GM18858 (cell line): Measurements from ENCODE around the gene GABRG3.

ENCODE experiments used
- ATAC-seq: cut with Tn5 transposase; IDR thresholded peaks from one replicate; pipeline ENCODE4 v1.9.1; 2021; ENCODE audit not compliant: unreplicated experiment

Gene GABRG3

DNA sequence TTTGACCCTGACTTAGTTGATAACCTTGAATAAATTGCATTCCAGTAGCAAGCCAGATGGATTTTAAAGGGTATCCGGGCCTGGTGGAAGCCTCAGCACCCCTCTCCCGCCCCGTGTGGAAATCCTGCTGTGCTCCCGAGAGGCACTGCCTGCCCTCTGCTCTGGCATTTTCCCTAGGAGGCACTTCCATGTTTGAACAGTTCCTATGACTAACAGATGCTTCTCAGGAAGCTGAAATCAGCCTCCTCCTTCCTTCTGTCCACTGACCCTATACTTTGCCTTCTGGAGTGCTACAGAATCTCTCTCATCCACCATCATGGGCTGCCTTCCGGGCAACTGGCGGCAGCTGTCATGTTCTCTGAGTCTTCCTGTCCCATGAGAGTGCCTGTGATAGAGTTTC, 90.8 kb downstream of the GABRG3 start:
- ATAC-seq: no peak

- ATAC-seq: no peak
Measured at GRCh38 chr15:27062951-27063350, 92.0 kb downstream of the GABRG3 start.

GRCh38 chr15:27064080-27064479, 93.1 kb downstream of the GABRG3 start:
- no peak for ATAC-seq

GRCh38 chr15:27065151-27065550, 94.2 kb downstream of the GABRG3 start:
- ATAC-seq: no peak

- ATAC-seq: no peak
Measured at GRCh38 chr15:27065785-27066184, 94.8 kb downstream of the GABRG3 start.

GRCh38 chr15:27066446-27066845, 95.5 kb downstream of the GABRG3 start:
- no peak for ATAC-seq

- no peak for ATAC-seq
Measured at GRCh38 chr15:27067175-27067574, 96.2 kb downstream of the GABRG3 start.

DNA sequence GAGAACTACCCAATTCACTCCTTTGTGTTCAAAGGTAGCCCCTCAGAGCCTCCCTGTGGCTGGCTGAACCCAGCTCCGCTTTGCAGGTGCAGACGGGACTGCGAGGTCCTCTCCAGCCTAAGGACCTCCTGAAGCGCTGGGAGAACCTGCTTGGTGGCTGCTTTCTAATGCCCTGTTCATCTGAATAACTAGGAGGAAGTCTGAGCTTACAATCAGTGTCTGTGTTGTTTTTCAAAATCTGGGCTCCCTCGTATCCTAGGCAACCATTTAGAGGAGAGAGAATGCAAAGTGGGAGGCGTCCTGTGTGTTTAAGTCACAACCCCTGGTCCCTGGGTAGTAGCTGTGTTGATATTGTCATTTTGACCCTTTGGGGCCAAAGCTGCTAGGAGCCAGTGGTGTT, 99.9 kb downstream of the GABRG3 start:
- no peak for ATAC-seq

DNA sequence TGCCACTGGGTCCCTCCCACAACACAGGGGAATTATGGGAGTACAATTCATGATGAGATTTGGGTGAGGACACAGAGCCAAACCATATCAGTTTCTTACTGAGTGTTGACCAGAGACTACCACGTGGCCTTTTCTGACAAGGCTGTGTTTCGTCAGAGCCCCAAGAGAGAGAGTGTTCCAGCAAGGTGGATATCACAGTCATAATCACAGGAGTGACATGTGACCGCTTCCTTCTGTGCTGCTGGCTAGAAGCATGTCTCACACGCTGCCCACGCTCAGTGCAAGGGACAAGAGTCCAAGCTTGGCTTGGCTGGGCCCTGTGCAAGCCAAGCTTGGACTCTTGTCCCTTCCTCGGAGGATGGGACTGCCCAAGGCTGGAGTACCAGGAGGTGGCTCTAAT, 103.2 kb downstream of the GABRG3 start:
- ATAC-seq: no peak

- ATAC-seq: no peak
Measured at GRCh38 chr15:27077790-27078189, 106.8 kb downstream of the GABRG3 start.

- ATAC-seq: no peak
Measured at GRCh38 chr15:27081676-27082418, 110.9 kb downstream of the GABRG3 start.

DNA sequence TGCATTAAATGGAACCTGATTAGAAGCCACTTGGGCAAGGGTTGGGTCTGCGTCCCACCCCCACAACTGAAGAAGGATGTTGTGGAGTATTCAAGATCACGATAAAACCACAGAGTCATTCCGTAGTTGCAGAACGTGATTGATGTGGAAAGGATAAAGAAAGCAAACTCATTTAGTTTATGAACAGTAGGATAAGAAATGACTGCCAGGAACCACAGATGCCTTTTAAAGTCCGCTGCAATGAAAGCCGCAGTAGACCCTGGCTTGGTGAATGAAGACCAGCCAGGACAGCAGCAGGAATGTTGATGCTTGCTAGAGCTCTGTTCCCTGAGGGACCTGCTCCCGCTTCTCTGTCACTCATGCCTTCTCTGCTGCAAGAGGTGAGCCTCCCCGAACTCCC, 111.5 kb downstream of the GABRG3 start:
- no peak for ATAC-seq

- no peak for ATAC-seq
Measured at GRCh38 chr15:27084844-27085243, 113.9 kb downstream of the GABRG3 start.

DNA sequence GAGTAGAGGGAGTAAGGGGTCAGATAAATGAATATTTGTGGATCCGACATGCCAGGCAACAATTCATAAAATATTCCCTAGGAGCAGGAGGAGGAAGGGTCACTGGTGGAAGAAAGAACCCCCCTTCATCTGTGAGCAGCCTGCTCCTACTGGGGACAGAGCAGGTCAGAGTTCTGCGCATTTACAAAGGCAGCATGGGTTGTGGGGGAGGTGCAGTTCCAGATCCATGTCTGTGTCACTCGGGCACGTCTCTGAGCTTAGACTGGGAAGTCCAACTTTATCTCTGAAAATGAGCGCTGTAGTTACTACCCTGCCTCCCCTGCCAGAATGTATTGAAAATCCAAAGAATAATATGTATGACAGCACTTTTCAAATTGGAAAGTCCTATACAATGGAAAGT, 115.2 kb downstream of the GABRG3 start:
- ATAC-seq: no peak

- no peak for ATAC-seq
Measured at GRCh38 chr15:27086805-27087204, 115.8 kb downstream of the GABRG3 start.

GRCh38 chr15:27087651-27088583, 116.9 kb downstream of the GABRG3 start:
- no peak for ATAC-seq

- ATAC-seq: no peak
Measured at GRCh38 chr15:27088584-27089232, 117.7 kb downstream of the GABRG3 start.

GRCh38 chr15:27089233-27089586, 118.2 kb downstream of the GABRG3 start:
- no peak for ATAC-seq

DNA sequence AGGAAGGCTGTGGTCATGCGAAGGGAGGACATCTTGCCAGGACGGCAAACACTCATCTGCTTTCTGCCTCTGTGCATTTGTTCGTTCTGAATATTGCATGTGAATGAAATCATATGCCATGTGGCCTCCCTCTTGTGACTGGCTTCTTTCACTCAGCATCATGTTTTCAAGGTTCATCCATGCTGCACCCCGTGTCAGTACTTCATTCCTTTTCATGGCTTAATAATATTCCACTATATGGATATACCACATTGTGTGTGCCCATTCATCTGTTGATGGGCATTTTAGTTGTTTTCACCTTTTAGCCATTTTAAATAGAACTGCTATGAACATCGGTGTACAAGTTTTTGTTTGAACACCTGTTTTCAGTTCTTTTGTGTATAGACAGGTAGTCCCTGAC, 118.7 kb downstream of the GABRG3 start:
- no peak for ATAC-seq

- no peak for ATAC-seq
Measured at GRCh38 chr15:27091270-27091940, 120.4 kb downstream of the GABRG3 start.

GRCh38 chr15:27092390-27092789, 121.4 kb downstream of the GABRG3 start:
- no peak for ATAC-seq
